Measurements from ENCODE around the gene ARL16.
"Not testable (repeated sequence)": the region's sequence is repeated elsewhere in the genome, so short reads cannot be mapped to it uniquely, and the experiment has no call there.

GRCh38 chr17:81675515-81676221, 7.9 kb downstream of the ARL16 start:
- peak; percentile 21 to 81 (median 70) for TF ChIP-seq CTCF (IDR thresholded peaks at IDR 0.05)
- not testable (repeated sequence) for TF ChIP-seq POLR2A (IDR thresholded peaks at IDR 0.05)

Measured in esophagus squamous epithelium (tissue), 4 donors.